ENCODE results near the gene SUGCT.

The SUGCT gene

DNA sequence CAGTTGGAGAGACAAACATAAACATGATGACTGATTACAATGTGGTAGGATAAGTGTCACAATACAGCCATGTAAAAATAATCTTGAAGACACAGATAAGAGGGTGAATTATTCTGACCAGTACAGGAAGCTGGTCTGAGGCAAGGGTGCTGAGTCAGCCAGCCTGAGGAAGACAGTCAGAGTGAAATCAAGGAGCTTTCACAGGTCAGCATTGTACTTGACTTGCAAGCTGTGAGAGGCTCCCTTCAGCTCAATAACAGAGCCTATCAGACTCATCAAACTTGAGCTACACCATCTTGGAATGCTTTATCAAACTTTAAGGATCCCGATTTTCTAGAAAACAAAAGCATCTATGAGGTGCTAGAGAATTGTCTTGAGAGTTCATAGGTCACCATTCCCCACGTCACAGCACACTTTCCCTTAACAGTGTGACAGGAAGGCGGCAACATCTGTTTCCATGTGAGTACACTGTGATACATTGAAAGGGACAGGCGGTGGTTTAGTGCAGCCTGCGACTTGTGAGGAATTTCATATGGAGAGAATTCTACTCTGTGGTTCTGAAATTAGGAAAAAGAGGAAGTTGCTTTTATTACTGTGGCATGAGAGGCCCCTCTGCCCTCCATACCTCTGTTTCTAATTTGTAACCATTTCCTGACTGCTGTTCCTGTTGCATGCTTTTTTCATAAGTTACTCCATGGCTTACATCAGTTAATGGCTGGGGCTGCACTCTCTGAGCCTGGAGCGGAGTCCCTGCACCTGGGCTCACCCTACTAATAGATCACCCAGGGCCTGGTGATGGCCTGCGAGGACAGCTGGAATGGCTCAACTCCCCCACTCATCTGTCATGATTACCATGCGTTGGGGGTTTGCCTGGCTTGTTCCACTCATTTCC, 417.1 kb downstream of the SUGCT start:
- Histone ChIP-seq H3K27ac (ENCODE audit: low read depth, low read length) (no peak overlapping the region), H3K9ac (ENCODE audit: low read length in 5 of 5) (no peak overlapping the region), H3K9me3 (ENCODE audit: control insufficient read depth in 5 of 5, low read length in 5 of 5) (no peaks in the 10 kb centered on the region), H3K4me3 (ENCODE audit: low read depth in 1 of 5, low read length in 5 of 5) (no peak overlapping the region), H3K27me3 (ENCODE audit: control insufficient read depth in 5 of 5, insufficient read depth in 4 of 5, low read length in 5 of 5) (no peaks in the 10 kb centered on the region), H3K4me1 (ENCODE audit: control insufficient read depth in 5 of 5, insufficient read depth in 5 of 5, low read length in 5 of 5) (peaks cover 0 to 7% (median 0%) of the 10 kb centered on the region in 5 donors), H3K36me3 (ENCODE audit: control insufficient read depth in 5 of 5, insufficient read depth in 5 of 5, low read length in 5 of 5) (no peaks in the 10 kb centered on the region)

DNA sequence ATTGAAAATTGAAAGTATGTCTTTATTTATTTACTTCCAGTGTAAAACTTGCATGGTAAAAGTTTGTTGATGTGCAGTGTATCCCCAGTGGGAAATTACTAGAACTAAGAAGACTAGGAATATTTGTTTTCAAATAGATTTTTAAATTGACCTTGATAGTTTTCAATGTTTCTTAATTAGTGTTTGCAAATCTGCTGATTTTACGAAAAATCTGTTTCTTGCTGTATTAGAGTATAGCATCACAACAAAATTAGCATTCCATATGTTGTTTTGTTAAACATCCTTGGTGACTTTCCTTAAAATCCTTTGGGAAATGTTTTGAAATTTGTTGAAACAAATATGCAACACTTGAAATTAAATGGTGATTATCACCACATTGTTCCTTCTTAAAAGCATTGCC, 425.9 kb downstream of the SUGCT start:
- H3K36me3 ChIP-seq (ENCODE audit: control insufficient read depth in 5 of 5, insufficient read depth in 5 of 5, low read length in 5 of 5) = no peaks in the 10 kb centered on the region
- no peak overlapping the region for H3K4me3 ChIP-seq (ENCODE audit: low read depth in 1 of 5, low read length in 5 of 5)
- H3K27me3 ChIP-seq (ENCODE audit: control insufficient read depth in 5 of 5, insufficient read depth in 4 of 5, low read length in 5 of 5) = no peaks in the 10 kb centered on the region
- no peak overlapping the region for H3K9ac ChIP-seq (ENCODE audit: low read length in 5 of 5)
- no peaks in the 10 kb centered on the region for H3K4me1 ChIP-seq (ENCODE audit: control insufficient read depth in 5 of 5, insufficient read depth in 5 of 5, low read length in 5 of 5)
- peaks cover 0 to 2% (median 0%) of the 10 kb centered on the region in 5 donors for H3K9me3 ChIP-seq (ENCODE audit: control insufficient read depth in 5 of 5, low read length in 5 of 5)
- no peak overlapping the region for H3K27ac ChIP-seq (ENCODE audit: low read depth, low read length)

GRCh38 chr7:40566879-40567278, 432.1 kb downstream of the SUGCT start:
- no peak overlapping the region for H3K4me3 ChIP-seq (ENCODE audit: low read depth in 1 of 5, low read length in 5 of 5)
- H3K9me3 ChIP-seq (ENCODE audit: control insufficient read depth in 5 of 5, low read length in 5 of 5) = peaks cover 0 to 2% (median 0%) of the 10 kb centered on the region in 5 donors
- H3K4me1 ChIP-seq (ENCODE audit: control insufficient read depth in 5 of 5, insufficient read depth in 5 of 5, low read length in 5 of 5) = no peaks in the 10 kb centered on the region
- H3K9ac ChIP-seq (ENCODE audit: low read length in 5 of 5) = no peak overlapping the region
- H3K36me3 ChIP-seq (ENCODE audit: control insufficient read depth in 5 of 5, insufficient read depth in 5 of 5, low read length in 5 of 5) = no peaks in the 10 kb centered on the region
- H3K27ac ChIP-seq (ENCODE audit: low read depth, low read length) = no peak overlapping the region
- H3K27me3 ChIP-seq (ENCODE audit: control insufficient read depth in 5 of 5, insufficient read depth in 4 of 5, low read length in 5 of 5) = no peaks in the 10 kb centered on the region

GRCh38 chr7:40569326-40569725, 434.5 kb downstream of the SUGCT start:
- Histone ChIP-seq H3K36me3 (ENCODE audit: control insufficient read depth in 5 of 5, insufficient read depth in 5 of 5, low read length in 5 of 5) (no peaks in the 10 kb centered on the region), H3K4me3 (ENCODE audit: low read depth in 1 of 5, low read length in 5 of 5) (no peak overlapping the region), H3K9ac (ENCODE audit: low read length in 5 of 5) (no peak overlapping the region), H3K4me1 (ENCODE audit: control insufficient read depth in 5 of 5, insufficient read depth in 5 of 5, low read length in 5 of 5) (no peaks in the 10 kb centered on the region), H3K9me3 (ENCODE audit: control insufficient read depth in 5 of 5, low read length in 5 of 5) (no peaks in the 10 kb centered on the region), H3K27me3 (ENCODE audit: control insufficient read depth in 5 of 5, insufficient read depth in 4 of 5, low read length in 5 of 5) (no peaks in the 10 kb centered on the region), H3K27ac (ENCODE audit: low read depth, low read length) (no peak overlapping the region)

DNA sequence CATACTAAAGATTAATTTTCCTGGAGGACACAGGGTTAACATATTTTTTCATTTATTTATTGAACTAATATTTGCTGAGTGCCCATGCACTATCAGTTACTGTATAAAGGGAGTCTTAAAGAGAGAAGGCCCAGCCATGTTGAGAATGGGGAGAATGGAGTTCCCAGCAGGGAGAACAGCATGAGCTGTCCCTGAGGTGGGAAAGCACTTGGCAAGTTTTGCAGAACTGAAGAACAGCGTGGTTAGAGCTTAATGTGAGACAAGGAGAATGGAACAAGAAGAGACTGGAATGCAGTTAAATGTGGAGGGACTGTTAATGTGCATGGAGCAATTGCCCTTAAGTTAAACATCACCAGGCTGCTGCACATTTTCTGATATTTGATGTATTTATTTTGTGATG, 435.4 kb downstream of the SUGCT start:
- Histone ChIP-seq H3K9me3 (ENCODE audit: control insufficient read depth in 5 of 5, low read length in 5 of 5) (no peaks in the 10 kb centered on the region), H3K9ac (ENCODE audit: low read length in 5 of 5) (no peak overlapping the region), H3K27me3 (ENCODE audit: control insufficient read depth in 5 of 5, insufficient read depth in 4 of 5, low read length in 5 of 5) (no peaks in the 10 kb centered on the region), H3K27ac (ENCODE audit: low read depth, low read length) (no peak overlapping the region), H3K36me3 (ENCODE audit: control insufficient read depth in 5 of 5, insufficient read depth in 5 of 5, low read length in 5 of 5) (no peaks in the 10 kb centered on the region), H3K4me1 (ENCODE audit: control insufficient read depth in 5 of 5, insufficient read depth in 5 of 5, low read length in 5 of 5) (no peaks in the 10 kb centered on the region), H3K4me3 (ENCODE audit: low read depth in 1 of 5, low read length in 5 of 5) (no peak overlapping the region)

DNA sequence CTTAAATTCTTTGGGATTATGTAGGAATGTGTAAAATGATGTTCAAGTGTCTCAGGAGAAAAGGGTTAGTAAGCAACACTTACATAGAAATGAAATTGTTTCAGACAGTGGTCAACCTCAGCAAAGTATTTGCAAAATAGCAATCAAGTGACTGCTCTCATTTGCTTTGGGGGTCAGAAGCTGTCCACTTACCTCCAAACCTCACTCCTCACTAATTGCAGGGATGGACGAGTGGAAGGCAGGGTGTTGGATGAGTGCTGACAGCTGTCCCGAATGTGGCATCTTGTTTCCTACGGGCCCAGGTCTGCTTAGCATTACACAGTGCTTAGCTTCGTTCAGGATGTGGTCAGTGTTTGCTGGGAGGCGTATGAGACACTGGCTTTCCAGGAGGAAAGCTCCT, 437.0 kb downstream of the SUGCT start:
- H3K27me3 ChIP-seq (ENCODE audit: control insufficient read depth in 5 of 5, insufficient read depth in 4 of 5, low read length in 5 of 5) = no peaks in the 10 kb centered on the region
- H3K9ac ChIP-seq (ENCODE audit: low read length in 5 of 5) = no peak overlapping the region
- H3K4me1 ChIP-seq (ENCODE audit: control insufficient read depth in 5 of 5, insufficient read depth in 5 of 5, low read length in 5 of 5) = no peaks in the 10 kb centered on the region
- H3K9me3 ChIP-seq (ENCODE audit: control insufficient read depth in 5 of 5, low read length in 5 of 5) = peaks cover 0 to 2% (median 0%) of the 10 kb centered on the region in 5 donors
- H3K36me3 ChIP-seq (ENCODE audit: control insufficient read depth in 5 of 5, insufficient read depth in 5 of 5, low read length in 5 of 5) = no peaks in the 10 kb centered on the region
- H3K27ac ChIP-seq (ENCODE audit: low read depth, low read length) = no peak overlapping the region
- no peak overlapping the region for H3K4me3 ChIP-seq (ENCODE audit: low read depth in 1 of 5, low read length in 5 of 5)

DNA sequence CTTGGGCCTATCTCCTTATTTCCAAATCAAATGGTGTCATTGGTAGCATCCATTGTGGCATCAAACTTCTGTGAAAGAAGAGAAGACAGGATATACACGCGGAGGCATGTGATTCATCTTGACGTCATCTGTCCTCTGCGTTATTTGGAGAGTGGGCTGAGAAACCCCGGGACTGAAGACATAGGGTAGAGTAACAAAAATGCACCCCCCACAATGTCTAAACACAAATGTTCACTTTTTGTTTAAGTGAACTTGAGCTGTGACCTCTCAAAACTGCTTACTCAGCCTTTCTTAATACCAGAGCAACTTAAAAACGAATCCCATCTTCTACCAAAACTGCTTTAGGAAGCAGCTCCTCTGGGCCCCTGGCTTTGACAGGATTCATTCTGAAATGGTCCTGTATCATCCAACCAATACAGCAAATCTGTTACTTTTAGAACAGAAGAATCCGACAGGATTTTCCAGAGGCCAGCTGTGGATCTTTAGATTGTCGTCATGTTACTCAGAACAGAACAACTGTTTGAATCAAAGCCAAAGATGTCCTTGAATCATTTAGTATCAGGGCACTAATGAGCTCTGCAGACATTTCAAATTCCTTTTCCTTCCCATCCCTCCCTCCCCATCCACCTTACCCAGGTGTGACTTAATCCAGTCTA, 438.1 kb downstream of the SUGCT start:
- no peaks in the 10 kb centered on the region for H3K36me3 ChIP-seq (ENCODE audit: control insufficient read depth in 5 of 5, insufficient read depth in 5 of 5, low read length in 5 of 5)
- H3K27me3 ChIP-seq (ENCODE audit: control insufficient read depth in 5 of 5, insufficient read depth in 4 of 5, low read length in 5 of 5) = no peaks in the 10 kb centered on the region
- no peaks in the 10 kb centered on the region for H3K4me1 ChIP-seq (ENCODE audit: control insufficient read depth in 5 of 5, insufficient read depth in 5 of 5, low read length in 5 of 5)
- H3K9me3 ChIP-seq (ENCODE audit: control insufficient read depth in 5 of 5, low read length in 5 of 5) = peaks cover 0 to 6% (median 2%) of the 10 kb centered on the region in 5 donors
- H3K27ac ChIP-seq (ENCODE audit: low read depth, low read length) = no peak overlapping the region
- no peak overlapping the region for H3K4me3 ChIP-seq (ENCODE audit: low read depth in 1 of 5, low read length in 5 of 5)
- no peak overlapping the region for H3K9ac ChIP-seq (ENCODE audit: low read length in 5 of 5)

GRCh38 chr7:40579401-40579800, 444.6 kb downstream of the SUGCT start:
- Histone ChIP-seq H3K4me1 (ENCODE audit: control insufficient read depth in 5 of 5, insufficient read depth in 5 of 5, low read length in 5 of 5) (peaks cover 0 to 17% (median 7%) of the 10 kb centered on the region in 5 donors), H3K27ac (ENCODE audit: low read depth, low read length) (no peak overlapping the region), H3K9me3 (ENCODE audit: control insufficient read depth in 5 of 5, low read length in 5 of 5) (peaks cover 0 to 6% (median 2%) of the 10 kb centered on the region in 5 donors)

GRCh38 chr7:40580776-40581175, 446.0 kb downstream of the SUGCT start:
- Histone ChIP-seq H3K4me3 (ENCODE audit: low read depth in 1 of 5, low read length in 5 of 5) (no peak overlapping the region), H3K9me3 (ENCODE audit: control insufficient read depth in 5 of 5, low read length in 5 of 5) (peaks cover 0 to 6% (median 2%) of the 10 kb centered on the region in 5 donors), H3K4me1 (ENCODE audit: control insufficient read depth in 5 of 5, insufficient read depth in 5 of 5, low read length in 5 of 5) (peaks cover 0 to 17% (median 7%) of the 10 kb centered on the region in 5 donors), H3K9ac (ENCODE audit: low read length in 5 of 5) (no peak overlapping the region), H3K36me3 (ENCODE audit: control insufficient read depth in 5 of 5, insufficient read depth in 5 of 5, low read length in 5 of 5) (no peaks in the 10 kb centered on the region), H3K27ac (ENCODE audit: low read depth, low read length) (no peak overlapping the region), H3K27me3 (ENCODE audit: control insufficient read depth in 5 of 5, insufficient read depth in 4 of 5, low read length in 5 of 5) (no peaks in the 10 kb centered on the region)

More at GRCh38 chr7:40579401-40579800, 444.6 kb downstream of the SUGCT start:
- H3K27me3 ChIP-seq (ENCODE audit: control insufficient read depth in 5 of 5, insufficient read depth in 4 of 5, low read length in 5 of 5) = no peaks in the 10 kb centered on the region
- H3K36me3 ChIP-seq (ENCODE audit: control insufficient read depth in 5 of 5, insufficient read depth in 5 of 5, low read length in 5 of 5) = no peaks in the 10 kb centered on the region
- H3K4me3 ChIP-seq (ENCODE audit: low read depth in 1 of 5, low read length in 5 of 5) = no peak overlapping the region
- no peak overlapping the region for H3K9ac ChIP-seq (ENCODE audit: low read length in 5 of 5)

DNA sequence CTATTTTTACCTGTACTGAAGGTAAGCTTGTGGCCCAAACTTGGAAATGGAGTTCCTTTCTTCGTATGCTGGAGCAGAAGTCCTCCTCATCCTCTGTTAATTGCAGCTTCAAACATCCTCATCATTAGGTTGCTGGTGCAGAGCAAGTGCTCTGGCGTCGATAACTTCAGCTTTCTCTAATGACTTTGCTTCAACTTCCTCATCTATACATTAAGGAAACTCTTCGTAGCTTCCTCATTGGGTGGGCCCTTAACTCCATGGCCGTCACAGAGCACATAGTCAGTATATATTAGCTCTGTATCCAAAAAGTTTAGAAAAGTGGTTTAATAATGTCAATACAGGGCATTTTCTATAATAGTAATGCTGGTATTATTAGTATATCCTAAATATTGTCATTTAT, 447.7 kb downstream of the SUGCT start:
- peaks cover 0 to 17% (median 7%) of the 10 kb centered on the region in 5 donors for H3K4me1 ChIP-seq (ENCODE audit: control insufficient read depth in 5 of 5, insufficient read depth in 5 of 5, low read length in 5 of 5)
- H3K9me3 ChIP-seq (ENCODE audit: control insufficient read depth in 5 of 5, low read length in 5 of 5) = no peaks in the 10 kb centered on the region
- no peaks in the 10 kb centered on the region for H3K36me3 ChIP-seq (ENCODE audit: control insufficient read depth in 5 of 5, insufficient read depth in 5 of 5, low read length in 5 of 5)
- H3K9ac ChIP-seq (ENCODE audit: low read length in 5 of 5) = no peak overlapping the region
- H3K4me3 ChIP-seq (ENCODE audit: low read depth in 1 of 5, low read length in 5 of 5) = no peak overlapping the region
- no peaks in the 10 kb centered on the region for H3K27me3 ChIP-seq (ENCODE audit: control insufficient read depth in 5 of 5, insufficient read depth in 4 of 5, low read length in 5 of 5)
- H3K27ac ChIP-seq (ENCODE audit: low read depth, low read length) = no peak overlapping the region

Data from subcutaneous abdominal adipose tissue (tissue), 5 donors.